ENCODE measurements around the gene SPATA24.
"Not testable (repeated sequence)": the region's sequence is repeated elsewhere in the genome, so short reads cannot be mapped to it uniquely, and the experiment has no call there.

Gene SPATA24

GRCh38 chr5:139381837-139382761 is 21.8 kb downstream of the SPATA24 start:
- no peak for DNase-seq

- DNase-seq = no peak
Observed at GRCh38 chr5:139379626-139380449, 24.1 kb downstream of the SPATA24 start.

GRCh38 chr5:139378941-139379361 is 24.9 kb downstream of the SPATA24 start:
- DNase-seq = no peak

- DNase-seq = no peak
Observed at GRCh38 chr5:139378101-139378825, 25.6 kb downstream of the SPATA24 start.

GRCh38 chr5:139377226-139377625 is 26.7 kb downstream of the SPATA24 start:
- DNase-seq = no peak

- DNase-seq = no peak
Observed at GRCh38 chr5:139376364-139376763, 27.5 kb downstream of the SPATA24 start.

GRCh38 chr5:139374909-139375308 is 29.0 kb downstream of the SPATA24 start:
- no peak for DNase-seq

- DNase-seq = no peak
Observed at GRCh38 chr5:139371482-139372435, 32.1 kb downstream of the SPATA24 start.

GRCh38 chr5:139369181-139369580 is 34.7 kb downstream of the SPATA24 start:
- no peak for DNase-seq

GRCh38 chr5:139368613-139369012 is 35.3 kb downstream of the SPATA24 start:
- DNase-seq = no peak

GRCh38 chr5:139364466-139364865 is 39.4 kb downstream of the SPATA24 start:
- no peak for DNase-seq

GRCh38 chr5:139363937-139364336 is 40.0 kb downstream of the SPATA24 start:
- DNase-seq = no peak

- no peak for DNase-seq
Observed at GRCh38 chr5:139361835-139362429, 42.0 kb downstream of the SPATA24 start.

- DNase-seq = no peak
Observed at GRCh38 chr5:139360384-139360783, 43.5 kb downstream of the SPATA24 start.

- no peak for DNase-seq
Observed at GRCh38 chr5:139358064-139358463, 45.8 kb downstream of the SPATA24 start.

- DNase-seq = not testable (repeated sequence)
Observed at GRCh38 chr5:139355900-139356299, 48.0 kb downstream of the SPATA24 start.

GRCh38 chr5:139354186-139354585 is 49.7 kb downstream of the SPATA24 start:
- no peak for DNase-seq

- DNase-seq = not testable (repeated sequence)
Observed at GRCh38 chr5:139347863-139348262, 56.0 kb downstream of the SPATA24 start.

All from CD4-positive, alpha-beta T cell treated with Interleukin-15 for 1 hour (primary cell).